Measurements from ENCODE around the gene CNTNAP4. TPM values are rescaled to one million over a fixed set of nuclear protein-coding genes. Genes with fewer than 3 reads are reported as not detected.

The CNTNAP4 gene
- total and polyA plus RNA-seq, 2 of the 8 experiments (the other 6 are each of a cell fraction or from before 2014, with no cell fraction given) = not detected

DNA sequence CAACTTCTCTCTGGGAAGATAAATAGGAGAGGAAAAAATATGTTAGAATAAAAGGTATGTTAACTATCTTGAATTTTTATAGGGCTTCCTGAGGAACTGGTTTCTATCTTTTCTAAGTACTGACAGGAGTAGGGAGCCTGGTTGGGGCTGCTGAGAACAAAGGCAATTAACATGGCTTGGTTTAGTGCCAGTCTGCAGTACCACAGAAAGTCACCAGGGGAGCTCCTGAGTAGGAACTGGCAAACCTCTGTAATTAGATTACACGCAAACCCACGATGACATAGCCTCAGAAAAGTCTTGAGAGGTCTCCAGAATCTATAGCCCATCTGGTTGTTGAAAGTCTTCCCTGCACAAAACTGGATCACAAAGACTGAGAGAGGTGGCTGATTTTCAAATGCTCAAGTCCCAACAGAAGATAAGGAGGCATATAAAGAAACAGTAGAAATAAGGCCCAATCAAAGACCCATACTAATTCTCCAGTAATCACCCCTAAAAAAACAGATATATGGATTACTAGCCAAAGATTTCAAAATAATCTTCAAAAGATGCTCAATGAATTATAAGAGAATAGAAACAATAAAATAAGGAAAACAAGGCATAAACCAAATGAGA is 11.7 kb upstream of the CNTNAP4 start (continued):
- TF ChIP-seq TAF1 (IDR thresholded peaks at IDR 0.05; ENCODE audit: low read depth, low read length) (no peak), CHD1 (IDR thresholded peaks at IDR 0.05; ENCODE audit: low read depth, low read length) (no peak)
- TF ChIP-seq, protein P1, sequence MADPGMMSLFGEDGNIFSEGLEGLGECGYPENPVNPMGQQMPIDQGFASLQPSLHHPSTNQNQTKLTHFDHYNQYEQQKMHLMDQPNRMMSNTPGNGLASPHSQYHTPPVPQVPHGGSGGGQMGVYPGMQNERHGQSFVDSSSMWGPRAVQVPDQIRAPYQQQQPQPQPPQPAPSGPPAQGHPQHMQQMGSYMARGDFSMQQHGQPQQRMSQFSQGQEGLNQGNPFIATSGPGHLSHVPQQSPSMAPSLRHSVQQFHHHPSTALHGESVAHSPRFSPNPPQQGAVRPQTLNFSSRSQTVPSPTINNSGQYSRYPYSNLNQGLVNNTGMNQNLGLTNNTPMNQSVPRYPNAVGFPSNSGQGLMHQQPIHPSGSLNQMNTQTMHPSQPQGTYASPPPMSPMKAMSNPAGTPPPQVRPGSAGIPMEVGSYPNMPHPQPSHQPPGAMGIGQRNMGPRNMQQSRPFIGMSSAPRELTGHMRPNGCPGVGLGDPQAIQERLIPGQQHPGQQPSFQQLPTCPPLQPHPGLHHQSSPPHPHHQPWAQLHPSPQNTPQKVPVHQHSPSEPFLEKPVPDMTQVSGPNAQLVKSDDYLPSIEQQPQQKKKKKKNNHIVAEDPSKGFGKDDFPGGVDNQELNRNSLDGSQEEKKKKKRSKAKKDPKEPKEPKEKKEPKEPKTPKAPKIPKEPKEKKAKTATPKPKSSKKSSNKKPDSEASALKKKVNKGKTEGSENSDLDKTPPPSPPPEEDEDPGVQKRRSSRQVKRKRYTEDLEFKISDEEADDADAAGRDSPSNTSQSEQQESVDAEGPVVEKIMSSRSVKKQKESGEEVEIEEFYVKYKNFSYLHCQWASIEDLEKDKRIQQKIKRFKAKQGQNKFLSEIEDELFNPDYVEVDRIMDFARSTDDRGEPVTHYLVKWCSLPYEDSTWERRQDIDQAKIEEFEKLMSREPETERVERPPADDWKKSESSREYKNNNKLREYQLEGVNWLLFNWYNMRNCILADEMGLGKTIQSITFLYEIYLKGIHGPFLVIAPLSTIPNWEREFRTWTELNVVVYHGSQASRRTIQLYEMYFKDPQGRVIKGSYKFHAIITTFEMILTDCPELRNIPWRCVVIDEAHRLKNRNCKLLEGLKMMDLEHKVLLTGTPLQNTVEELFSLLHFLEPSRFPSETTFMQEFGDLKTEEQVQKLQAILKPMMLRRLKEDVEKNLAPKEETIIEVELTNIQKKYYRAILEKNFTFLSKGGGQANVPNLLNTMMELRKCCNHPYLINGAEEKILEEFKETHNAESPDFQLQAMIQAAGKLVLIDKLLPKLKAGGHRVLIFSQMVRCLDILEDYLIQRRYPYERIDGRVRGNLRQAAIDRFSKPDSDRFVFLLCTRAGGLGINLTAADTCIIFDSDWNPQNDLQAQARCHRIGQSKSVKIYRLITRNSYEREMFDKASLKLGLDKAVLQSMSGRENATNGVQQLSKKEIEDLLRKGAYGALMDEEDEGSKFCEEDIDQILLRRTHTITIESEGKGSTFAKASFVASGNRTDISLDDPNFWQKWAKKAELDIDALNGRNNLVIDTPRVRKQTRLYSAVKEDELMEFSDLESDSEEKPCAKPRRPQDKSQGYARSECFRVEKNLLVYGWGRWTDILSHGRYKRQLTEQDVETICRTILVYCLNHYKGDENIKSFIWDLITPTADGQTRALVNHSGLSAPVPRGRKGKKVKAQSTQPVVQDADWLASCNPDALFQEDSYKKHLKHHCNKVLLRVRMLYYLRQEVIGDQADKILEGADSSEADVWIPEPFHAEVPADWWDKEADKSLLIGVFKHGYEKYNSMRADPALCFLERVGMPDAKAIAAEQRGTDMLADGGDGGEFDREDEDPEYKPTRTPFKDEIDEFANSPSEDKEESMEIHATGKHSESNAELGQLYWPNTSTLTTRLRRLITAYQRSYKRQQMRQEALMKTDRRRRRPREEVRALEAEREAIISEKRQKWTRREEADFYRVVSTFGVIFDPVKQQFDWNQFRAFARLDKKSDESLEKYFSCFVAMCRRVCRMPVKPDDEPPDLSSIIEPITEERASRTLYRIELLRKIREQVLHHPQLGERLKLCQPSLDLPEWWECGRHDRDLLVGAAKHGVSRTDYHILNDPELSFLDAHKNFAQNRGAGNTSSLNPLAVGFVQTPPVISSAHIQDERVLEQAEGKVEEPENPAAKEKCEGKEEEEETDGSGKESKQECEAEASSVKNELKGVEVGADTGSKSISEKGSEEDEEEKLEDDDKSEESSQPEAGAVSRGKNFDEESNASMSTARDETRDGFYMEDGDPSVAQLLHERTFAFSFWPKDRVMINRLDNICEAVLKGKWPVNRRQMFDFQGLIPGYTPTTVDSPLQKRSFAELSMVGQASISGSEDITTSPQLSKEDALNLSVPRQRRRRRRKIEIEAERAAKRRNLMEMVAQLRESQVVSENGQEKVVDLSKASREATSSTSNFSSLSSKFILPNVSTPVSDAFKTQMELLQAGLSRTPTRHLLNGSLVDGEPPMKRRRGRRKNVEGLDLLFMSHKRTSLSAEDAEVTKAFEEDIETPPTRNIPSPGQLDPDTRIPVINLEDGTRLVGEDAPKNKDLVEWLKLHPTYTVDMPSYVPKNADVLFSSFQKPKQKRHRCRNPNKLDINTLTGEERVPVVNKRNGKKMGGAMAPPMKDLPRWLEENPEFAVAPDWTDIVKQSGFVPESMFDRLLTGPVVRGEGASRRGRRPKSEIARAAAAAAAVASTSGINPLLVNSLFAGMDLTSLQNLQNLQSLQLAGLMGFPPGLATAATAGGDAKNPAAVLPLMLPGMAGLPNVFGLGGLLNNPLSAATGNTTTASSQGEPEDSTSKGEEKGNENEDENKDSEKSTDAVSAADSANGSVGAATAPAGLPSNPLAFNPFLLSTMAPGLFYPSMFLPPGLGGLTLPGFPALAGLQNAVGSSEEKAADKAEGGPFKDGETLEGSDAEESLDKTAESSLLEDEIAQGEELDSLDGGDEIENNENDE (IDR thresholded peaks at IDR 0.05; ENCODE audit: insufficient replicate concordance, low read length) = no peak
